DOHH2 (cell line): ENCODE results near the gene EGFLAM.

ENCODE experiments used
- EZH2phosphoT487 ChIP-seq: fragments of 200-600 bp; sonication (generic); IDR thresholded peaks from 2 replicates; pipeline ENCODE4 v1.6.1; 2017; ENCODE audit warnings: borderline replicate concordance, mild to moderate bottlenecking, antibody characterized with exemption, low read length, moderate library complexity, mixed read lengths
- TF ChIP-seq, protein P1 (sequence below): fragments of 200-600 bp; sonication (generic); IDR thresholded peaks from one replicate; pipeline ENCODE4 v1.5.1; 2014; ENCODE audit warnings: antibody characterized with exemption, mild to moderate bottlenecking, low read depth, low read length; ENCODE audit not compliant: poor library complexity, severe bottlenecking

DNA sequence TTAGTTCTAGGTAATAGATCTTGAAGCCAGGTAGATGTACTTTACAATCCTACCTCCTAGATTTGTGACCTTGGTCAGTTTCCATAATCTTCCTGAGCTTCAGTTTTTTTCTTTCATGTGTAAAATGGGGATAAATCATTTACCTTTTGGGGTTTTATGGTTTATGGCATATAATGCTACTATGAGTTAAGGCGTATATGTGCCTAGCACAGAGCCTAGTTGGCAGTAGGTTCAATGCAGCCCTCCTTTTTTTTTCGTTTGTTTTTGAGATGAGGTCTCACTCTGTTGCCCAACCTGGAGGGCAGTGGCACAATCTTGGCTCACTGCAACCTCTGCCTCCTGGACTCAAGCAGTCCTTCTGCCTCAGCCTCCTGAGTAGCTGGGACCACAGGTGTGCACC, 28.8 kb downstream of the EGFLAM start:
- TF ChIP-seq, protein P1, sequence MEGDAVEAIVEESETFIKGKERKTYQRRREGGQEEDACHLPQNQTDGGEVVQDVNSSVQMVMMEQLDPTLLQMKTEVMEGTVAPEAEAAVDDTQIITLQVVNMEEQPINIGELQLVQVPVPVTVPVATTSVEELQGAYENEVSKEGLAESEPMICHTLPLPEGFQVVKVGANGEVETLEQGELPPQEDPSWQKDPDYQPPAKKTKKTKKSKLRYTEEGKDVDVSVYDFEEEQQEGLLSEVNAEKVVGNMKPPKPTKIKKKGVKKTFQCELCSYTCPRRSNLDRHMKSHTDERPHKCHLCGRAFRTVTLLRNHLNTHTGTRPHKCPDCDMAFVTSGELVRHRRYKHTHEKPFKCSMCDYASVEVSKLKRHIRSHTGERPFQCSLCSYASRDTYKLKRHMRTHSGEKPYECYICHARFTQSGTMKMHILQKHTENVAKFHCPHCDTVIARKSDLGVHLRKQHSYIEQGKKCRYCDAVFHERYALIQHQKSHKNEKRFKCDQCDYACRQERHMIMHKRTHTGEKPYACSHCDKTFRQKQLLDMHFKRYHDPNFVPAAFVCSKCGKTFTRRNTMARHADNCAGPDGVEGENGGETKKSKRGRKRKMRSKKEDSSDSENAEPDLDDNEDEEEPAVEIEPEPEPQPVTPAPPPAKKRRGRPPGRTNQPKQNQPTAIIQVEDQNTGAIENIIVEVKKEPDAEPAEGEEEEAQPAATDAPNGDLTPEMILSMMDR: no peak
- no peak for TF ChIP-seq EZH2phosphoT487
